Thoracic aorta endothelial cell (primary cell): ENCODE results near the gene SDSL. TPM values are rescaled to one million over a fixed set of nuclear protein-coding genes. Genes with fewer than 3 reads are reported as not detected.

ENCODE experiments used
- total RNA-seq: library from RNA; depleted of rRNA; stranded (reverse); fragments of >200 nt; gene quantifications from 2 replicates; pipeline ENCODE4 v1.2.3, GENCODE V29; 2012

The SDSL gene, protein sequence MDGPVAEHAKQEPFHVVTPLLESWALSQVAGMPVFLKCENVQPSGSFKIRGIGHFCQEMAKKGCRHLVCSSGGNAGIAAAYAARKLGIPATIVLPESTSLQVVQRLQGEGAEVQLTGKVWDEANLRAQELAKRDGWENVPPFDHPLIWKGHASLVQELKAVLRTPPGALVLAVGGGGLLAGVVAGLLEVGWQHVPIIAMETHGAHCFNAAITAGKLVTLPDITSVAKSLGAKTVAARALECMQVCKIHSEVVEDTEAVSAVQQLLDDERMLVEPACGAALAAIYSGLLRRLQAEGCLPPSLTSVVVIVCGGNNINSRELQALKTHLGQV
- 2.2 and 2.8 TPM in 2 replicates for total RNA-seq

DNA sequence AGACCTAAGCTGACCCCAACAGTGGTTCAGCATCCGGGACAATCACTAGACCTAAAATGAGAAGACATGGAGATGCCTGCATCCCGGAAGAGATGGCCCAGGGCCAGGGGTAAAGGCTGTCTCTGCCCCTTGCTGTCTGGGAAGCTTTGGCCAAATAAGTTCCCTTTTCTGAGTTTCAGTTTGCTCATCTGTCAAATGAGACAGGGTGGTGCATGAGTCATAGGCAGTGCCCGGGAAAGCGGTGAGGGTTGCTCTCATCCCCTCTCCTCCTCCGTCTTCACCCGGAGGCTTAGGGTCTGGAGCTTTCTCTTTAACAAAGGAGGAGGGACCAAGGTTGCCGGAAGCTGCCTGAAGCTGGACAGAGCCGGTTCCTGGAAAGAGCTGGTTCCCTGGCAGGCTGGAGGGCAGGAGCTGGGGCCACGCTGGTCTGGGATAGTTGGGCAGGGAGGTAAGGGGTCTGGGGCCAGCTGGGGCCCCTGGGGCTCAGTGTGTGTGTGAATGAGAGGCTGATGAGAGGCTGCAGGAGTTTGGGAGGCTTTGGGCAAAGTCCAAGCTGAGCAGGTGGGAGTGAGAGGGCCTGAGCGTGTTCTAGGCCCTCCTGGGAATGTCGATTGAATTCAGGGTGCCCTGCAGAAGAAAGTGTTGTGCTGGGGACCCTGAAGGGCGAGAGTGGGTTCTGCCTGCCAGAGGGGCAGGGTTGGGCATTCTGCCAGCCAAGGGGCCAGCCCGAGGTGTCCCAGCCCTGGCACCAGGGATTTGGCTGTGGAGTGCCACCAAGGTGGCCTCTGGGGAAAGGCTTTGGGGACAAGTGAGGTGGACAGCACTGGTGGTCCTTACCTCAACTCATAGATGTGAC is at the start of gene SDSL:
SDSL (plus strand) TSS at position 351 of the 856 bp plus-strand sequence. CDS start 5,603 bp downstream, outside the sequence.

DNA sequence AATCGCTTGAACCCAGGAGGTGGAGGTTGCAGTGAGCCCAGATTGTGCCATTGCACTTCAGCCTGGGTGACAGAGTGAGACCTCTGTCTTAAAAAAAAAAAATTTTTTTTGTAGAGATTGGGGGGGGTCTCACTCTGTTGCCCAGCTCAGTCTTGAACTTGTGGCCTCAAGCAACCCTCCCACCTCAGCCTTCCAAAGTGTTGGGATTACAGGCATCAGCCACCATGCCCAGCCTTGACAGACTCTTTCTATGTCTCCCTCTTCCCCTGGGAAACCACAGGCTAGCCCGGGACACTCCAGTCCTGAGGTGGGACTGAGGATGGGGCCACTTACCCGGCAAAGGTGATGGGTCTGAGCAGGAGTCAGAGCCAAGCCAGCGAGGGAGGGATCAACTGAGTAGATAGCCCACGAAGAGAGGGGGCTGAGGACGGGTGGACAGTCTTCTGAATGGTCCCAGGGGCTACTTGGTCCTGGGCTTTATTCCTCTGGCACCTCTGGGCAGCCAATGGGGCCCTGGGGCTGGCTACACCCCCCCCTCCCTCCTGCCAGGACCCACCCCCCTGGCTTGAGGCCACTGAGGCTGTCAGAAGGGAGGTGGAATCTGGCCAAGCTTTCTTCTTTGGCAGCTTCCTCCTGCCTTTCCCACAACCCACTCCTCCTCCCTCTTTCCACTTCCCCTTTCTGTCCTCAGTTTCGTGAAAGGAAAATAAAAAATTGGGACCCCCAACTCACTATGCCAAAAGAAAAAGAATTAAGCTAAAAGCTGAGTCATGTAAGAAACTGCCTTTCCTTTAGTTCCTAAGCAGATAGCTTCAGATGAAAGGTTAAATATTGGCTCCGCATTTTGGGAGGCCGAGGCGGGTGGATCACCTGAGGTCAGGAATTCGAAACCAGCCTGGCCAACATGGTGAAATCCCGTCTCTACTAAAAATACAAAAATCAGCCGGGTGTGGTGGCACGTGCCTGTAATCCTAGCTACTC is 18.5 kb upstream of the SDSL start, which contains the start of gene SDS:
SDS (minus strand) TSS at position 453 of the 981 bp plus-strand sequence. CDS start 4,179 bp downstream, outside the sequence.

DNA sequence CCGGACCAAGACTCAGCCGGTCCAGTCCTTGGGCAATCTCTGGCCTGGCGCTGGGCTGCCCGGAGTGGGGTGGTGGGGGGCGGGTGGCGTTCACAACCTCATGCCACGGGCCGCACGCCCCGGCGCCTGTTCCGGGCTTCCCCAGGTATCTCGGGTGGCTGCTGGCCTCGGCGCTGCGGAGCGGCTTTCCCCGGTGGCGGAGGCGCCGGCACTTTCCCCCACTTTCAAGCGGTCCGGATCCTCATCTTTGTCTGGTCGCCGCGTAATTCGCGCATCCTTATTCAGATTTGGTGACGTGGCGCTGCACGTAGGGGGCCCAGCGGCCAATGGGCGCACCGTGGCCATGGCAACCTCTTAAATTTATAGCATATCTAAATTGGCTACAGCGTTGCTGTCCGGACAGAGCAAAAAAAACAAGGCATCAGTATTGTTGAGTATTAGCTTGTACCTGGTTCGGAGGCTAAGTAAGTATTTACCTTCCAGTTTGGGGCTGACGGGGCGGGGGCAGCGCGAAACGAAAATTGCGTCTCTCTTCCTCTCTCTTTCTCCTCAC is 49.5 kb downstream of the SDSL start, which contains the start of gene LHX5:
LHX5 (minus strand) TSS at position 253 of the 553 bp plus-strand sequence. CDS start 373 bp downstream, outside the sequence.

Other genes starting within 250 kb of the SDSL start
- 68.1 and 72.2 TPM in 2 replicates for gene DDX54, start 236.9 kb upstream of the SDSL start, total RNA-seq
- gene RITA1, start 236.7 kb upstream of the SDSL start, total RNA-seq: 21.9 and 26.3 TPM in 2 replicates
- gene TPCN1, start 200.9 kb upstream of the SDSL start, total RNA-seq: 12.0 and 15.4 TPM in 2 replicates
- gene SLC8B1, start 87.3 kb upstream of the SDSL start, total RNA-seq: 17.6 and 24.9 TPM in 2 replicates
- 22.2 and 27.4 TPM in 2 replicates for gene PLBD2, start 63.8 kb upstream of the SDSL start, total RNA-seq
- 0.07 TPM in 1 of 2 replicates, not detected in the other for gene SDS, start 18.5 kb upstream of the SDSL start, total RNA-seq
- gene LHX5, start 49.5 kb downstream of the SDSL start, total RNA-seq: not detected in 2 replicates